OCI-LY1 (cell line): ENCODE data around the gene MAP3K14.

ENCODE experiments used
- EZH2 ChIP-seq: fragments of 200-600 bp; sonication (generic), shearing (Covaris generic); IDR thresholded peaks from 2 replicates; pipeline ENCODE4 v1.8.0; 2017; ENCODE audit warnings: borderline replicate concordance, mixed run types, mild to moderate bottlenecking, antibody characterized with exemption, low read length, moderate library complexity, mixed read lengths
- TF ChIP-seq, protein P1 (sequence below): fragments of 200-600 bp; sonication (generic), shearing (Covaris generic); IDR thresholded peaks from 2 replicates; pipeline ENCODE4 v1.5.1; 2017; ENCODE audit warnings: mild to moderate bottlenecking, antibody characterized with exemption, low read length, moderate library complexity, mixed read lengths

DNA sequence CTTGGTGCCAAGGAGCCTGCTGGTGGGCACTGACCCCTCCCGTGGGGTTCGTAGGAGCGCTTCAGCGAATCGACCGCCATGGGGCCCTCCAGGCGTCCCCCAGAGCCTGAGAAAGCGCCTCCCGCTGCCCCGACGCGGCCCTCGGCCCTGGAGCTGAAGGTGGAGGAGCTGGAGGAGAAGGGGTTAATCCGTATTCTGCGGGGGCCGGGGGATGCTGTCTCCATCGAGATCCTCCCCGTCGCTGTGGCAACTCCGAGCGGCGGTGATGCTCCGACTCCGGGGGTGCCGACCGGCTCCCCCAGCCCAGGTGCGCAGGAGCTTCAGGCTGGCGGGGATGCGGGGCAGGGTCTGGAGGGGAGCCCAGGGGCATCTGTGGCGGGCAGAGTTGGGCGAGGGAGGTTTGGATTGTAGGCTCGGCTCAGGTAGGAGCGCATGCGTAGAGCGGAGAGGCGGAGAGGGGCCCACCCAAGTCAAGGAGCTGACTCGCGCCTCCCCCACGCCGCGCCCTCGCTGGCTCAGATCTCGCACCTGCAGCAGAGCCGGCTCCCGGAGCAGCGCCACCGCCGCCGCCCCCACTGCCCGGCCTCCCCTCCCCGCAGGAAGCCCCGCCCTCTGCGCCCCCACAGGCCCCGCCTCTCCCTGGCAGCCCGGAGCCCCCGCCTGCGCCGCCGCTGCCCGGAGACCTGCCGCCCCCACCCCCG, 75.3 kb downstream of the MAP3K14 start:
- TF ChIP-seq, protein P1, sequence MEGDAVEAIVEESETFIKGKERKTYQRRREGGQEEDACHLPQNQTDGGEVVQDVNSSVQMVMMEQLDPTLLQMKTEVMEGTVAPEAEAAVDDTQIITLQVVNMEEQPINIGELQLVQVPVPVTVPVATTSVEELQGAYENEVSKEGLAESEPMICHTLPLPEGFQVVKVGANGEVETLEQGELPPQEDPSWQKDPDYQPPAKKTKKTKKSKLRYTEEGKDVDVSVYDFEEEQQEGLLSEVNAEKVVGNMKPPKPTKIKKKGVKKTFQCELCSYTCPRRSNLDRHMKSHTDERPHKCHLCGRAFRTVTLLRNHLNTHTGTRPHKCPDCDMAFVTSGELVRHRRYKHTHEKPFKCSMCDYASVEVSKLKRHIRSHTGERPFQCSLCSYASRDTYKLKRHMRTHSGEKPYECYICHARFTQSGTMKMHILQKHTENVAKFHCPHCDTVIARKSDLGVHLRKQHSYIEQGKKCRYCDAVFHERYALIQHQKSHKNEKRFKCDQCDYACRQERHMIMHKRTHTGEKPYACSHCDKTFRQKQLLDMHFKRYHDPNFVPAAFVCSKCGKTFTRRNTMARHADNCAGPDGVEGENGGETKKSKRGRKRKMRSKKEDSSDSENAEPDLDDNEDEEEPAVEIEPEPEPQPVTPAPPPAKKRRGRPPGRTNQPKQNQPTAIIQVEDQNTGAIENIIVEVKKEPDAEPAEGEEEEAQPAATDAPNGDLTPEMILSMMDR = no peak
- no peak for TF ChIP-seq EZH2
